ENCODE data around the gene ZNF222. TPM values are rescaled to one million over a fixed set of nuclear protein-coding genes. Genes with fewer than 3 reads are reported as not detected.

Gene ZNF222
- 1 to 10 TPM; 3.5 to 4.1 TPM for total RNA-seq
- long read RNA-seq, donor 1, partial matches to known transcripts: 0 of 3 reads
- long read RNA-seq, donor 1, other reads (novel, unspliced or antisense): 0 of 3 reads
- long read RNA-seq, donor 2, transcript ZNF222-202 (4 exons, 1,595 nt): major isoform, 6 of 9 reads
- long read RNA-seq, donor 2, partial matches to known transcripts: 1 of 9 reads
- long read RNA-seq, donor 2, other reads (novel, unspliced or antisense): 2 of 9 reads

GRCh38 chr19:44025217-44025936 lies at the start of gene ZNF222:
ZNF222 (plus strand) TSS chr19:44025379; CDS start chr19:44025437, 58 bp downstream.
- peak; percentile 94 for DNase-seq (ENCODE audit: low spot score)
- intact Hi-C loops (cut with DNase I): loop anchor here in 1 of 2 donors (10.0 kb wide), 1 partner anchor 59 kb away; no protein-coding TSS in a partner anchor

DNA sequence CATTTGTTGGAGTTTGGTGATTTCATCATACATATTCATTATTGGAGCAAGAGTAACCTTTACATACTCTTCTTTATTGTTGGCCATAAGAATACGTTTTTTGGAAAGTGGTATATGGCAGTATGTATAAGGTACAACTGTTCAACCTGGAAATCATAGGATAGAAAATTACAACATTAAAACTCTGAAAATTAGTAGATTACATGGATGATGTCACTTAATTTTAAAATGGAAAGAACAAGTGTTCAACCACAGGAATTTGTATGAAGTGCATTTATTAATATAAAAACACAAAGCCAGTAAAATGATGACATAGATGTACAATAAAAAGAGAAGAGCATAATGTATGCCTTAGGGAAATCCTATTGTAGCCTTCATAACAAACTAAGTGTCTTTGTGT lies 48.4 kb upstream of the ZNF222 start:
- intact Hi-C loops (cut with DNase I): no loop called here
- no peak for DNase-seq (ENCODE audit: low spot score)

DNA sequence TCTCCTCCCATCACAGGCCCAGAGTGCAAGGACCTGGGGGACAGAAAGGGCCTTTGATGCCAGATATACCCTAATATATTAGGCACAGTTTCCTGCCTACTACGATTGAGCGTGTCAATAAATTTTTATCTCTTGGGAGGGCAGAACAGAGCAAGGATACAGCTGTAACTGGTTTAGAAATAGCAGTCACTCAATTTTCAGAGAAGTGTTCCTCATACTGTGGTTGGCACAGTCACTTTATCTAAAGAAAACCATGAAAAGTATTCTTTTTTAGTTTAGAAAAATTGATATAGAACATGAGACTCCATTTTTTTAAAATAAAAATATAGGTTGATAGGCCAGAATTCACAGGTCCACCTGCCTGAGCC lies 41.7 kb upstream of the ZNF222 start:
- intact Hi-C loops (cut with DNase I): no loop called here
- DNase-seq (ENCODE audit: low spot score): no peak

DNA sequence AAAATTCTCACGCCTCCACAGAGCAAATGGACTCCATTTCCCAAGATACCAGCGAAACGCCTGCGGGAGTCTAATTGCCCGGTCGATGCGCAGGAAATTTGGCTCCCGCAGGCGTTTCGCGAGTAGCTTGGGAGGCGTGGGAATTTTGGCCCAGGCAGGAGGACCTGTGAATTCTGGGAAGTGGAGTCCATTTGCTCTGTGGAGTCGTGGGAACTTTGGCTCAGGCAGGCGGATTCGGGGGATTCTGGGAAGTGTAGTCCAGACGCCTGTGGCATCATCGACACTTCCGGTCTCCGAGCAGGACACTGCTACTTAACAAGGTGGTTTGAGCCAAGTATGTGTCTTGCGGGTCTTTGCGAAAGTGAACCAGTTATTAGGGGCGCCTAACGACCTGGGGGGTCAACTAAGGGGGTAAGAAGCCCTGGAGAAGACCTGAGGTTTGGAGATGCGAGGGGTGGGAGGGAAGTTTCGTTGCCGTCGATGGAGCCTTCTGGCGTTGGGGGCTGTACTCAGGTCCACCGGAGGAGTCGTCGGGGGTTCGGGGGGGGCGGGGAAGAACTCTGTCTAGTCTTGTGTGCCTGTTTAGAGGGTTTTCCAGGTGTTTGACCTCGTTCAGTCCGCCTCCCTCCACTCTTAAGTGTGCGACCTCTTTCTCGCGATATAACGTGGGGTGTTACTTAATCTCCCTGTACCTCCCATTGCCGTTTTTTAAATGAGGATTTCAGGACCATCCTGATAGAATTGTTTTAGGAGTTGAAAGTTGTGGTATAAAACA lies 41.1 kb upstream of the ZNF222 start, which contains the start of gene ZNF155:
TSS of gene ZNF155 (plus strand) at position 277 of the 775 bp plus-strand sequence. CDS start 4,356 bp downstream, outside the sequence.
- intact Hi-C loops (cut with DNase I): no loop called here
- peak; percentile 94 for DNase-seq (ENCODE audit: low spot score)

GRCh38 chr19:43984687-43985000 lies 40.5 kb upstream of the ZNF222 start:
- no peak for DNase-seq (ENCODE audit: low spot score)
- intact Hi-C loops (cut with DNase I): no loop called here

GRCh38 chr19:43997631-43998290 lies 27.4 kb upstream of the ZNF222 start:
- intact Hi-C loops (cut with DNase I): no loop called here
- no peak for DNase-seq (ENCODE audit: low spot score)

GRCh38 chr19:44002212-44002565 lies 23.0 kb upstream of the ZNF222 start:
- DNase-seq (ENCODE audit: low spot score): no peak
- intact Hi-C loops (cut with DNase I): no loop called here

GRCh38 chr19:44002566-44003460 lies 22.4 kb upstream of the ZNF222 start, which contains the start of gene ZNF230:
ZNF230 (plus strand) TSS chr19:44002957; CDS start chr19:44007079, 4,122 bp downstream.
- peak; percentile 96 for DNase-seq (ENCODE audit: low spot score)
- intact Hi-C loops (cut with DNase I): no loop called here

GRCh38 chr19:44003461-44004009 lies 21.6 kb upstream of the ZNF222 start:
- no peak for DNase-seq (ENCODE audit: low spot score)
- intact Hi-C loops (cut with DNase I): no loop called here

DNA sequence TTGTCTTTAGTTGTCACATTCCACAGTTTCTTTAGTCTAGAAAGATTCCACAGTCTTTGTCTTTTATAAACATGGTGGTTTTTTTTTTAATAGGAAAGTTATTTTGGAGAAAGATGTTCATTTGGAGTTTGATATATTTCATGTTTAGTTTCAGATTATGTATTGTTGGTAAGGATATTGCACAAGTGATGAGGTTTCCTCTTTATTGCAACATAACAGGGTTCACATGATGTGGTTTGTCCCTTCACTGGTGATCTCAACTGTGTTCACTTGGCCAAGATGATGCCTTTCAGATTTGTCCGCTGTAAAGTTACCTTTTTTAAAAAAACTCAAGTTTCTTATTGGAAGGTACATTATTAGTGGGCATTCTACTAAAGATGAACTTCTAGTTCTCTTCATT lies 19.2 kb upstream of the ZNF222 start:
- intact Hi-C loops (cut with DNase I): no loop called here
- no peak for DNase-seq (ENCODE audit: low spot score)

DNA sequence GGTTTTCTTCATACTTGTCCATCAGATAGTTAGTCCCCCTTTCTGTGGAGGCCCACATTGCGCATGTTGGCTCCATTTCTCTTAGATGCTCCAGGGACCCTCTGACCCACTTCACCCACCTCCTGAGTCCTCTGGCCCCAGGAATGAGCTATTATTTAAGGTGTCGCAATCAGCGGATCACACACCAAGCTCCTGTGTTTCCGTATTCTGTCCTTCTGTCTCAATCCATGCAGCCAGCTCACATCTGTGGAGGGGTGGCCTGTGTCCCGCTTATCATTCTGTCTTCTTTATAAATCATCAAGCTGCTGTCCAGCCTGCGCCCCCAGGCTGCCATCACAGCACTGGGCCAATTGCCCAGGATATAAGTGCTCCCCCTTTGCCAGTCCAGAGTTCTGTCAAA lies 17.7 kb upstream of the ZNF222 start:
- DNase-seq (ENCODE audit: low spot score): no peak
- intact Hi-C loops (cut with DNase I): no loop called here

DNA sequence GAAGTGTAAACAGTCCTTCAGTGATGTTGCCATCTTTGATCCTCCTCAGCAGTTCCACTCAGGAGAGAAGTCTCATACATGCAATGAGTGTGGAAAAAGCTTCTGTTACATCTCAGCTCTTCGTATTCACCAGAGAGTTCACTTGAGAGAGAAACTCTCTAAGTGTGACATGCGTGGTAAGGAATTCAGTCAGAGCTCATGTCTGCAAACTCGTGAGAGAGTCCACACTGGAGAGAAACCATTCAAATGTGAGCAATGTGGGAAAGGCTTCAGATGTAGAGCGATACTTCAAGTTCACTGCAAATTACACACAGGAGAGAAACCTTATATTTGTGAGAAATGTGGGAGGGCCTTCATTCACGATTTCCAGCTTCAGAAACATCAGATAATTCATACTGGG lies 14.7 kb upstream of the ZNF222 start:
- DNase-seq (ENCODE audit: low spot score): no peak
- intact Hi-C loops (cut with DNase I): no loop called here

DNA sequence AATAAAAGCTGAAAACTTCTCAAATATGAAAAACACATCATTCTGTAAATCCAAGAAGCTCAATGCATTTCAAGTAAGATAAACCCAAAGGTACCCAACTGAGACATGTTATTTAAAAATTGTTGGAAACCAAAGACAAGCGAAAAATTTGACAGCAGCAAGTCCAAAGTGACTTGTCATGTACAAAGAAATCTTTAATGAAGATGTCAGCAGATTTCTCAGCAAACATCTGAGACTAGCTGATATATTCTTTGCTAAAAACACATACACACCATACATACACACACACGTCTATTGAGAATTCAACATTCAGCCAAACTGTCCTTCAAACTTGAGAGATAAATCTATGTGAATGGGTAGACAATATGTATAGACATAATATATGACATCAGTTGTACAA lies 5.7 kb upstream of the ZNF222 start:
- DNase-seq (ENCODE audit: low spot score): no peak

DNA sequence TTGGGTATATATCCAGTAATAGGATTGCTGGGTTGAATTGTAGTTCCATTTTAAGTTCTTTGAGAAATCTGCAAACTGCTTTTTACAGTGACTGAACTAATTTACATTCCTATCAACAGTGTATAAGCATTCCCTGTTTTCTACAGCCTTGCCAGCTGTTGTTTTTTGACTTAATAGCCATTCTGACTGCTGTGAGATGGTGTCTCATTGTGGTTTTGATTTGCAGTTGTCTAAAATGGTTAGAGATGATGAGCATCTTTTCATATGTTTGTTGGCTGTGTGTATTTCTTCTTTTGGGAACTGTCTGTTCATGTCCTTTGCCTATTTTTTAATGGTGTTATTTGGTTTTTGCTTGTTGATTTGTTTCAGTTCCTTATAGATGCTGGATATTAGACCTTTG lies 4.0 kb upstream of the ZNF222 start:
- intact Hi-C loops (cut with DNase I): loop anchor here in 1 of 2 donors (10.0 kb wide), 1 partner anchor 64 kb away; no protein-coding TSS in a partner anchor
- no peak for DNase-seq (ENCODE audit: low spot score)

More for the DNA sequence above, 5.7 kb upstream of the ZNF222 start:
- intact Hi-C loops (cut with DNase I): no loop called here

DNA sequence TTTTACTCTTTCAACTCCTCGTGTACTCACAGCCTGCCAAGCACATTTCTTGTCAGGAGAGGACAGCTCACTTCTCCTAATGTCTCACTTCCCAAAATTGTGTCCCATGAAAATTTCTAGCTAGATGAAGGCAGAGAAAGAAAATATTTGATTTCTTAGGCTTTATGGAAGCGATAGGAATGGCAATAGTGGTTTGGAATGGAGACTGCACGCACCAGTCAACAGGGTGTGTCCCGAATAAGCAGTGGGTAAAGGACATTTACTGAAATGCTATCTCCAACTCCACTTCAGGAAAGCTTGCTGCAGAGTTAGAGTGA lies 321 bp upstream of the ZNF222 start:
- DNase-seq (ENCODE audit: low spot score): no peak
- intact Hi-C loops (cut with DNase I): loop anchor here in 1 of 2 donors (10.0 kb wide), 1 partner anchor 60 kb away; no protein-coding TSS in a partner anchor

DNA sequence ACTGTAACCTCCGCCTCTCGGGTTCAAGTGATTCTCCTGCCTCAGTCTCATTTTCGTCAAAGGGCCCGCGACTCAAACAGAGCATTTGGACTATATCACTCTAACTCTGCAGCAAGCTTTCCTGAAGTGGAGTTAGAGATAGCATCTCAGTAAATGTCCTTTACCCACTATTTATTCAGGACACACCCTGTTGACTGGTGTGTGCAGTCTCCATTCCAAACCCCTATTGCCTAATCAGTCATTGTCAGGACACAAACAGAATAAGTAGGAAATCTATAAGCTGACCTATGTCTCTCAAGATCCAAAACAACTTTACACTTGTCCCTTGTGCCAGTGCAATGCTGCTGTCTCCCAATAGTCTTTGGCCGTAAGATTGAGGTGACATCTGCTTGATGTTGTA lies 1.4 kb downstream of the ZNF222 start:
- intact Hi-C loops (cut with DNase I): loop anchor here in 1 of 2 donors (10.0 kb wide), 1 partner anchor 58 kb away; no protein-coding TSS in a partner anchor
- DNase-seq (ENCODE audit: low spot score): no peak

- intact Hi-C loops (cut with DNase I): no loop called here
- DNase-seq (ENCODE audit: low spot score): no peak
Measured at GRCh38 chr19:44032001-44032610, 6.9 kb downstream of the ZNF222 start.

DNA sequence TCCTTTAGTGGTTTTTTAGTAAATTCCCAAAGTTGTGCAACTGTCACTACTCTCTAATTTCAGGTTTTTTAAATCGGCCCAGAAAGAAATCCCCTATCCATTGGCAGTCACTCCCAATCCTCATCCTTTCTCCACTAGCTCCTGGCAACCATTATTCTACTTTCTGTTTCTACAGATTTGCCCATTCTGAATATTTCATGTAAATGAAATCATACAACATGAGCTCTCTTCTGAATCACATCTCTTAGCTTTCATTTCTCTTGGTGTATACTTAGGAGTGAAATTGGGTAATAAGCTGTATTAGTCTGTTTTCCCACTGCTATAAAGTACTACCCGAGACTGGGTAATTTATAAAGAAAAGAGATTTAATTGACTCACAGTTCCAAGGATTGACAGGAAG lies 17.0 kb downstream of the ZNF222 start:
- intact Hi-C loops (cut with DNase I): no loop called here

More for the DNA sequence above, 17.0 kb downstream of the ZNF222 start:
- DNase-seq (ENCODE audit: low spot score): no peak

Data from posterior vena cava (tissue), 2 donors.